ENCODE data around the gene FSHR. TPM values are rescaled to one million over a fixed set of nuclear protein-coding genes. Genes with fewer than 3 reads are reported as not detected.

Gene FSHR
- total and polyA plus RNA-seq, 12 donors, result 0.06 to 0.42 TPM; not detected in 10

- Histone ChIP-seq H3K36me3 (replicated peaks in 1 of 2) (no peaks in the 10 kb centered on the region), H3K27me3 (no peaks in the 10 kb centered on the region), H3K4me1 (replicated peaks in 1 of 2) (no peaks in the 10 kb centered on the region), H3K4me3 (no peak overlapping the region), H3K9me3 (replicated peaks in 1 of 3) (no peaks in the 10 kb centered on the region), H3K27ac (no peak overlapping the region)
- WGBS, 4 donors, result 27 to 56% (median 39%) methylated on average over 1 of the region's 1 CpG
- TF ChIP-seq, protein P1, sequence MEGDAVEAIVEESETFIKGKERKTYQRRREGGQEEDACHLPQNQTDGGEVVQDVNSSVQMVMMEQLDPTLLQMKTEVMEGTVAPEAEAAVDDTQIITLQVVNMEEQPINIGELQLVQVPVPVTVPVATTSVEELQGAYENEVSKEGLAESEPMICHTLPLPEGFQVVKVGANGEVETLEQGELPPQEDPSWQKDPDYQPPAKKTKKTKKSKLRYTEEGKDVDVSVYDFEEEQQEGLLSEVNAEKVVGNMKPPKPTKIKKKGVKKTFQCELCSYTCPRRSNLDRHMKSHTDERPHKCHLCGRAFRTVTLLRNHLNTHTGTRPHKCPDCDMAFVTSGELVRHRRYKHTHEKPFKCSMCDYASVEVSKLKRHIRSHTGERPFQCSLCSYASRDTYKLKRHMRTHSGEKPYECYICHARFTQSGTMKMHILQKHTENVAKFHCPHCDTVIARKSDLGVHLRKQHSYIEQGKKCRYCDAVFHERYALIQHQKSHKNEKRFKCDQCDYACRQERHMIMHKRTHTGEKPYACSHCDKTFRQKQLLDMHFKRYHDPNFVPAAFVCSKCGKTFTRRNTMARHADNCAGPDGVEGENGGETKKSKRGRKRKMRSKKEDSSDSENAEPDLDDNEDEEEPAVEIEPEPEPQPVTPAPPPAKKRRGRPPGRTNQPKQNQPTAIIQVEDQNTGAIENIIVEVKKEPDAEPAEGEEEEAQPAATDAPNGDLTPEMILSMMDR (IDR thresholded peaks at IDR 0.05), result no peak
- no peak for TF ChIP-seq POLR2A (IDR thresholded peaks at IDR 0.05)
- intact Hi-C loops (cut with DNase I), result no loop called here
- DNase-seq, result no peak
Measured at GRCh38 chr2:49029406-49029805, 124.9 kb downstream of the FSHR start.

DNA sequence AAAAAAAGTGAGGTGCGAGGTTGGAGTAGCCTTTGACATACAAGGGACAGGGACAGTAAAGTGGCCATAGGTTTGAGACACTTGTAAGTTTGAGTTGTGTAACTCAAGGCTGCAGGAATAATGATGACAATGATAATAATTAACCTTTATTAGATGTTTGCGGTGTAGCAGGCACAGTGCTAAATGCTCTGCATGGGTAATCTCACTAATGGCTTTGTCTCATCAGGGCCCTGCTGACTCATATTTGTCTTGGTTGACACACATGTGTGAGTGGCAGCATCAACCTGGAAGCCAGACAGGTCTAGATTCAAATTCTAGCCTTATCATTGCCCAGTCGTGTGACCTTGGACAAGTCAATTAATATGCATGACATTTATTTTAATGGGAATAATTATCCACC is 126.2 kb downstream of the FSHR start:
- Histone ChIP-seq H3K36me3 (replicated peaks in 1 of 2) (no peaks in the 10 kb centered on the region), H3K27ac (no peak overlapping the region), H3K4me1 (replicated peaks in 1 of 2) (no peaks in the 10 kb centered on the region), H3K27me3 (no peaks in the 10 kb centered on the region), H3K4me3 (no peak overlapping the region), H3K9me3 (replicated peaks in 1 of 3) (no peaks in the 10 kb centered on the region)
- 71 to 85% (median 79%) methylated on average over 3 of the region's 3 CpGs for WGBS, 4 donors
- intact Hi-C loops (cut with DNase I), result no loop called here
- TF ChIP-seq, protein P1 (IDR thresholded peaks at IDR 0.05), result no peak
- no peak for TF ChIP-seq POLR2A (IDR thresholded peaks at IDR 0.05)
- DNase-seq, result no peak

- TF ChIP-seq POLR2A (IDR thresholded peaks at IDR 0.05), result no peak
- TF ChIP-seq, protein P1 (IDR thresholded peaks at IDR 0.05), result no peak
- no peaks in the 10 kb centered on the region for H3K27me3 ChIP-seq
- 73 to 80% (median 77%) methylated on average over 4 of the region's 4 CpGs for WGBS, 4 donors
- no peak overlapping the region for H3K27ac ChIP-seq
- H3K4me3 ChIP-seq, result no peak overlapping the region
- no peaks in the 10 kb centered on the region for H3K4me1 ChIP-seq (replicated peaks in 1 of 2)
- no peaks in the 10 kb centered on the region for H3K36me3 ChIP-seq (replicated peaks in 1 of 2)
- intact Hi-C loops (cut with DNase I), result no loop called here
- H3K9me3 ChIP-seq (replicated peaks in 1 of 3), result no peaks in the 10 kb centered on the region
- no peak for DNase-seq
Measured at GRCh38 chr2:49026706-49027105, 127.6 kb downstream of the FSHR start.

GRCh38 chr2:49021271-49021670 is 133.0 kb downstream of the FSHR start:
- H3K9me3 ChIP-seq (replicated peaks in 1 of 3), result no peaks in the 10 kb centered on the region
- H3K4me3 ChIP-seq, result no peak overlapping the region
- H3K27me3 ChIP-seq, result no peaks in the 10 kb centered on the region
- H3K4me1 ChIP-seq (replicated peaks in 1 of 2), result no peaks in the 10 kb centered on the region
- TF ChIP-seq, protein P1 (IDR thresholded peaks at IDR 0.05), result no peak
- no peak for TF ChIP-seq POLR2A (IDR thresholded peaks at IDR 0.05)
- DNase-seq, result no peak
- intact Hi-C loops (cut with DNase I), result no loop called here
- WGBS, 4 donors, result 75 to 83% (median 80%) methylated on average over 2 of the region's 2 CpGs
- H3K36me3 ChIP-seq (replicated peaks in 1 of 2), result no peaks in the 10 kb centered on the region
- no peak overlapping the region for H3K27ac ChIP-seq

Data from adrenal gland (tissue), 12 donors.